HG03159 (cell line): ENCODE measurements around the gene DOCK2.
"Not testable (repeated sequence)": the region's sequence is repeated elsewhere in the genome, so short reads cannot be mapped to it uniquely, and the experiment has no call there.

ENCODE experiments used
- ATAC-seq: cut with Tn5 transposase; IDR thresholded peaks from one replicate; pipeline ENCODE4 v1.9.1; 2021; ENCODE audit warnings: mild to moderate bottlenecking, moderate library complexity; ENCODE audit not compliant: unreplicated experiment

DOCK2 gene

GRCh38 chr5:169781420-169782345 is 144.6 kb downstream of the DOCK2 start:
- no peak for ATAC-seq

DNA sequence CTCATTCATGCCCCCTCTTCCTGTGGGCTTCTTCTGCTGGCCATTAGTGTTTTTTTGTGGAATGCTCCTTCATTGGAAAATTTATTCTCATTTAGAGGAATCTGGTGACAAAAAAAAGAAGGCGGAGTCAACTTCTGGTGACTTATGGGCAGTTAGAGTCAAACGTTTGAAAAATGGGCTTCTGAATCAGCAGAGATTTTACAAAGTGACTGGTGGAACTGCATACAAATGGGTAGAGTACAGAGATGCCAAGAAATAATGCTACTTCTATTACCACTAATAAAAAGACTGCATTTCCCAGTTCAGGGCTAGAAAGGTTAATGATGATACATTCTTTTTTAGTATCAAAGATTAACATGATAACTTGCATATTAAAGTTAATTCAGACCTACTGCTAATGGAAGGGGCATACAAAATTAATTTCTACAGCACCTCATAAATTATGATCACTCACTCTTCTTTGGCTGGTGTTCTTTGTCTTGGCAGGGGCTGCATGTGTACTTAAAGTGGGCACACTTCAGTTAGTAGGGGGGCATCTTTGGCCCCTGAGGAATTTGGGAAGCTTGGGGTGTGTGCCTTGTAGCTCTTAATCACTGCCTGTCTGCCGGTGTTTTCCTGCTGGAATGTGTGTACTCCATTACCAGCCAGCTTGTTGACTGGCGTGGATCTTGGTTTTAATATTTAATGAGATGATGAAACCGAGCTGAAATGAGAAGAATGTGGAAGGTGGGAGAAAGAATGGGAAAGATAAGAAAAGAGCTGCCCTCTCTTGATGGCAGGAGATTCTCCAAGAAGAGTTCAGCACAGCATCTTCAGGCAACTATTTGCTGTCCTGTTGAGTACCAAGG is 148.9 kb downstream of the DOCK2 start:
- ATAC-seq: no peak

- ATAC-seq: no peak
Measured at GRCh38 chr5:169788168-169788567, 151.1 kb downstream of the DOCK2 start.

DNA sequence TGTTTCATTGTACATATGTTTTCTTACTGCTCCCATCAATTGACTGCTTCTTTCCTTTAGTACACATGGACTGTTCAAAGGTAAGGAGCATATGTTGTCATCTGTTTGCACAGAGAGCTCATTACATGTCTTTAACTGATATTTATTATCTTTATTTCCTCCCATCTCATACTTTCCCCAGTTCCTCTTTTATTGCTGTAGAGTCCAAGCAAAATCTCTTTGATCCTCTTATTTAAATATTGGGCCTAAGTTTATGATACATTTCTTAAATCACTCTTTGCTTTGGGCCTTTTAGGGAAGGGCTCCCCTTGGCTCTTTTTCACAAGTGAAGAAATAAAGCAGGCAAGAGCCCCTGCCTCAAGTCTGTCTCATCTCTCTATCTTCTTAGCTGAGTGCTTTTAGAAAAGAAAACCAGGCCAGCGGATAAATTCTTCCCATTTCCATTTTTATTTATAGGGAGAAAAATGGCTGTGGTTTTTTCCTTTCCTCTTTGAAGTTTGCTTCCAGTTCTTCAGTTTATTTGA is 152.4 kb downstream of the DOCK2 start:
- no peak for ATAC-seq

DNA sequence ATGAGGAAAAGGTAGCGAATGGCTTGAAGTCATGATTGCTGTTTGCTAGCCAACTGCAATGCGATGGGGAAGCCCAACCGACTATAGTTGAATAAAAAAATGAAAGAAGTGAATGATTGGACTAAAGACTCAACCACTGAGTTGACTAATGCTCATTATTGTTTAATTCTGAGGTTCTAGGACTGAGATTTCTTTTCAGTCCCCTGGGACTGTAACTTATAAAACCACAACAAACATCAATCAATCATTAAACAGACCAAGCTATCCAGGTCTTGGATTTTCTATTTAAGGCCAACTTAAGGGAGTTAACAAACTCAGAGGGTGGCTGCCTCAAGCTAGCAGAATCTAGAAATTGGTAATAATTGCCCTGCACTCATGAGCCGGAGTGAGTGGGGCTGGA is 154.2 kb downstream of the DOCK2 start:
- ATAC-seq: no peak

DNA sequence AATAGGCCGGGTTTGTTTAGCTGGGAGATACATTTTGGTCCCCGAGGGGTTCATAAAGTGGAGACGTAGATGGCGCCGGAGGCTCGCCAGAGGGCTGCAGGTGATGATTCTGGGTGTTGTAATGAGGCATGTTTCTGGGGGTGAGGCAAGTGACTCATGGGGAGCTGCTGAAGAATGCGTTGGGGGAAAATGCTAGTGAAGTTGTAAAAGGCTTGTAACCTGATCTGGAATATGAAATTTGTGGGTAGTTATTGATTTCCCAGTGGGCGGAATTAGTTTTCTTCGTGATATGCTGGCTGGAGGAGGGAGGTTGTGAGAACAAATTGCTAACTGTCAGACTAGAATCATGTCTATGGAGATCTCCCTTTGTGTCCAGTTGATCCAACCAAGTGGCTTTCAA is 158.3 kb downstream of the DOCK2 start:
- no peak for ATAC-seq

GRCh38 chr5:169796731-169797130 is 159.7 kb downstream of the DOCK2 start:
- ATAC-seq: no peak

DNA sequence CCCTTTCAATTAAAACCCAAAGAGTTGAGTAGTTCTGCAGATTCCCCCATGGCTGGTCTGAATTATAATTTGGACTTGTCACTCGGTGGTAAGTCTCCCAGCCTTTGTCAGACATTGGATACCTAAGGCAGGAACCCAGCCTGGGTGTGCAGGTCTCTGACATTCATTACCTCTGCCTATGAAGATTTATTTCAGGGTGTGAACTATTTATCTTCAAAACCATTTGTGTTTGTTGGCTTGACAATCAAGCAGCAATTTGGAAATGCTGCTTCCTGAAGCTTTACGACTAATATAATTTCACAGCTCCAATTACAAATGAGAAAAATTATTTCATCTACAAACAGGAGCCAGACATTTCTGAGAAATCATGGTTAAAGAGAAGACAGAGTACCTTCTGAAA is 160.5 kb downstream of the DOCK2 start:
- no peak for ATAC-seq

DNA sequence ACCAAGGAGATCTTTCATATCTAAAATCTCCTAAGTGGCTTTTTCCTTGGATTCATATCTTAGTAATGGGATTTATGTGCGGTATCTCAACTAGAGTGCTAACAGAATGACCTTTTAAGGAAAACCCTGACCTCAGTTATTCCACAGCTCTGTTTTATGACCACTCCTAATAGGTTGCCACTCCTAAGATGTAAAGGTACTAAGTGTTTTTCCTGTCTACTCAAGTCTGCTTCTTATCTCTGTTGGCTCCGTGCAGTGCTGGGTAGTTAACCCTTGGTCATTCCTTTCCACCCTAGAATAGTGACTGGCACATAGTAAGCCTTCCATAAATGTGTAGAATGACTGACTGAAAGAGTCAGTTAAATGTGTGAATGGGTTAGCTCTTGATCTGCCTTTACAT is 161.4 kb downstream of the DOCK2 start:
- ATAC-seq: no peak

DNA sequence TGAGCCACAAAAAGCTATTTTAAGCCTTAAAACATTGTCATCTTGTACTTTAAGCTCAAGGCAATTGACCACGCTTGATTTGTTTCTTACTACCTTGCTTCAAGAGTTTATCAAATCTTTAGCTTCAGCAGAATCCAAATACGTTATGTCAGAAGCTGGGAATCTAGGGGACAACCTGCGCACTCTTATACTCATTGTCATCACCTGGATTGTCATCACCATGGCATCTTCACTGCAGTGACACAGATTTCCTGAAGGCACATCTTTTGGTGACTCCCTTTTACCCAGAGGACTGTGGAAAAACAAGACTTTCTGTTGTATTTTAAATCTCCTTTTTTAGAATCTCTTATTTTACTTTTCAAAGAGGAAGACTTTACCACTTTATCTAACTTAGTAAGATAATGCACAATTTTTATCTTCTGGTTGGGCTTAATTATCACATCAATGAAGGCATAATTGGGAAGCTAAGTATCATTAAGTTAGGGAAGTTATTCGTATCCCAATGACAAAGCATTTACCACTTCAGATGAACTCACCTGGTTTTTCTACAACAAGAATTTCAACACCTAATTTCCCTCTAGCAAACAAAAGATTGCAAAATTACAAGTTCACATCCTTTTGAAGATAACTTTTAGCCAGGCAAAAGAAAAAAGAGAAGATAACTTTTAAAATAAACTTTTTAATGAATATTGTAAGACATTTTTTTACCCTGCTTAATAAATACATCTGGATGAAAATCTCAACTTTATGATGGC is 162.0 kb downstream of the DOCK2 start:
- no peak for ATAC-seq

DNA sequence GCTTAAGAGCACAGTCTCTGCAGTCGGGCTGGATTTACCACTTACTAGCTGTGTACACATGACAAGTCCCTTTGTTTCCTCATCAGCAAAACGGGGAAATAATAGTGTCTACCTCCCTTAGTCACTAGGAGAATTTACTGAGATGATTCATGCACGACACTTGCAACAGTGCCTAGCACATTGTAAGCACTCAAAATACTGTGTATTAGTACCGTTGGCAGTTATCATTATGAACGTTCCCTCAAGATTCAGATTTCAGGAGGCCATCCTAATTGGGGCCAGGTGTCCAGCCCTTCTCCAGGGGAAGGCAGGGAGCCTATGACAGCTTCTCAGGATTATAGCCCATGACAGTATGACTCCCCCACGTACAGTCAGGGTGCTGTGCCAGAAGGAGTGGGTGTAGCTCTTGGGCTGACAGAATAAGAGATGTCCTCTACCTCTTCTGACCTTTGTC is 164.3 kb downstream of the DOCK2 start:
- ATAC-seq: no peak

- ATAC-seq: no peak
Measured at GRCh38 chr5:169801781-169802180, 164.7 kb downstream of the DOCK2 start.

- no peak for ATAC-seq
Measured at GRCh38 chr5:169803077-169803981, 166.3 kb downstream of the DOCK2 start.

DNA sequence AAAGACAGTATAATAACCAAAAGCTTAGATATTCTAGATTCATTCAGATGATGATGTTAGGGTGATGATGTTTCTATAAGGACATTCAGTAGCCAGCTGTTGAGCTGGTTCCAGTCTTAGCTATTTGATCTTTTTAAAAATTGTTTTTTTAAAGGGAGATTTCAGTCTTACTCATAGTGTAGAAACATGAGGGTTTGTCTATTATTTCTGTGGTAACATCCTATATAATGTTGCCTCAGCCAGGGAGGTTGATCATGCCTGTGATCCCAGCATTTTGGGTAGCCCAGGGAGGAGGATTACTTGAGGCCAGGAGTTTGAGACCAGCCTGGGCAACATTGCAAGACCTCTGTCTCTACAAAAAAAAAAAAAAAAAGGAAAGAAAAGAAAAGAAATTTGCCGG is 167.8 kb downstream of the DOCK2 start:
- no peak for ATAC-seq

GRCh38 chr5:169805527-169805934 is 168.5 kb downstream of the DOCK2 start:
- ATAC-seq: peak; percentile 75

- peak; percentile 68 for ATAC-seq
Measured at GRCh38 chr5:169805937-169806700, 169.0 kb downstream of the DOCK2 start.

GRCh38 chr5:169808118-169808581 is 171.1 kb downstream of the DOCK2 start:
- no peak for ATAC-seq

GRCh38 chr5:169808880-169809279 is 171.8 kb downstream of the DOCK2 start:
- not testable (repeated sequence) for ATAC-seq

GRCh38 chr5:169809281-169809680 is 172.2 kb downstream of the DOCK2 start:
- no peak for ATAC-seq
